H1 (cell line): Measurements from ENCODE around the gene HOXA11. TPM values are rescaled to one million over a fixed set of nuclear protein-coding genes. Genes with fewer than 3 reads are reported as not detected.

Source experiments
- CTCF ChIA-PET: fragments of 300-600 bp; sonication (Branson Sonifier 250); formaldehyde crosslinking; loops from one replicate; lab custom pipeline; 2021; ENCODE audit not compliant: partially characterized antibody; lab: Charles Lee
- POLR2A ChIA-PET: fragments of 300-600 bp; sonication (Branson Sonifier 250); formaldehyde crosslinking; loops from one replicate; lab custom pipeline; 2021; ENCODE audit warnings: inconsistent platforms; ENCODE audit not compliant: partially characterized antibody; lab: Charles Lee
- DNase-seq, 2 experiments: peaks; one replicate each; pipeline versions ENCODE4 v3.0.0 to v3.0.0-alpha.2; 2010 to 2022; ENCODE audit warnings: low spot score in 2 of 2, low read depth in 1 of 2, mixed read lengths in 1 of 2
- FAIRE-seq: peaks from 2 replicates; lab custom pipeline; 2011; peaks lifted over from hg19 to GRCh38; lab: Jason Lieb, UNC
- H2AFZ ChIP-seq: 2 replicates; pipeline ENCODE4 v1.8.1; 2012; ENCODE audit warnings: low read length, inconsistent platforms
- H2AK5ac ChIP-seq: 2 replicates; pipeline ENCODE4 v1.6.1; 2013; ENCODE audit warnings: low read depth, low read length
- H2BK120ac ChIP-seq: replicated peaks from 2 replicates; pipeline ENCODE3; 2013; ENCODE audit warnings: low read depth, low read length, inconsistent platforms
- H2BK12ac ChIP-seq: 2 replicates; pipeline ENCODE4 v1.6.1; 2013; ENCODE audit warnings: low read depth, low read length
- H2BK15ac ChIP-seq: 2 replicates; pipeline ENCODE4 v1.6.1; 2013; ENCODE audit warnings: low read length
- H2BK20ac ChIP-seq: 2 replicates; pipeline ENCODE4 v1.6.1; 2013; ENCODE audit warnings: low read length
- H2BK5ac ChIP-seq: 2 replicates; pipeline ENCODE4 v1.6.1; 2013; ENCODE audit warnings: low read depth, low read length
- H3K14ac ChIP-seq: 2 replicates; pipeline ENCODE4 v1.6.1; 2013; ENCODE audit warnings: inconsistent platforms; ENCODE audit not compliant: insufficient read length
- H3K18ac ChIP-seq: 2 replicates; pipeline ENCODE4 v1.6.1; 2013; ENCODE audit warnings: low read length; ENCODE audit errors: extremely low read depth
- H3K23ac ChIP-seq: 2 replicates; pipeline ENCODE4 v1.6.1; 2013; ENCODE audit warnings: inconsistent platforms; ENCODE audit not compliant: insufficient read length
- H3K23me2 ChIP-seq: 2 replicates; pipeline ENCODE4 v1.6.1; 2013; ENCODE audit warnings: low read depth, low read length
- H3K27ac ChIP-seq: 2 replicates; pipeline ENCODE4 v1.6.1; 2011; ENCODE audit warnings: low read depth, low read length, inconsistent platforms
- H3K27me3 ChIP-seq, 4 experiments: replicated peaks in 1 of 4; 1 replicate in 1 of 4; 2 replicates in 3 of 4; pipeline versions ENCODE4 v1.6.1 to v1.8.1; 2011 to 2013; ENCODE audit warnings: low read length in 3 of 4, mild to moderate bottlenecking in 3 of 4, inconsistent platforms in 2 of 4, mixed read lengths in 2 of 4, moderate library complexity in 1 of 4; ENCODE audit not compliant: control insufficient read depth in 3 of 4, insufficient read depth in 3 of 4; ENCODE audit errors: extremely low read depth in 1 of 4
- H3K36me3 ChIP-seq, 4 experiments: 2 replicates each; pipeline versions ENCODE4 v1.6.1 to v1.8.1; 2011 to 2013; ENCODE audit warnings: mild to moderate bottlenecking in 4 of 4, low read length in 3 of 4, moderate library complexity in 2 of 4, control low read depth in 1 of 4, inconsistent platforms in 1 of 4; ENCODE audit not compliant: insufficient read depth in 4 of 4, control insufficient read depth in 2 of 4
- H3K4ac ChIP-seq: replicated peaks from 2 replicates; pipeline ENCODE3; 2013; ENCODE audit warnings: low read length, low read depth, mixed read lengths, inconsistent platforms; ENCODE audit not compliant: insufficient read length
- H3K4me1 ChIP-seq, 4 experiments: replicated peaks in 1 of 4; 1 replicate in 1 of 4; 2 replicates in 3 of 4; pipeline versions ENCODE4 v1.6.1 to v1.8.1; 2011 to 2013; ENCODE audit warnings: low read length in 3 of 4, inconsistent platforms in 2 of 4, mixed read lengths in 1 of 4; ENCODE audit not compliant: insufficient read depth in 4 of 4, control insufficient read depth in 3 of 4
- H3K4me2 ChIP-seq, 2 experiments: 2 replicates each; pipeline versions ENCODE4 v1.6.1 to v1.8.1; 2011 to 2013; ENCODE audit warnings: low read depth in 2 of 2, low read length in 2 of 2, control low read depth in 1 of 2, inconsistent platforms in 1 of 2, mild to moderate bottlenecking in 1 of 2; ENCODE audit not compliant: insufficient read depth in 1 of 2
- H3K4me3 ChIP-seq, 4 experiments: fragments of 200-600, 300-600 bp in 1 of 4; sonication (generic), shearing (Covaris generic), sonication (Bioruptor Twin) in 1 of 4; 2 replicates each; pipeline versions ENCODE4 v1.5.1 to v1.8.1; 2011 to 2016; ENCODE audit warnings: low read length in 4 of 4, low read depth in 3 of 4, control low read depth in 2 of 4, inconsistent platforms in 2 of 4, mild to moderate bottlenecking in 2 of 4, mixed read lengths in 1 of 4, moderate library complexity in 1 of 4; ENCODE audit not compliant: insufficient read depth in 2 of 4; ENCODE audit errors: extremely low read depth in 1 of 4
- H3K56ac ChIP-seq: replicated peaks from 2 replicates; pipeline ENCODE3; 2013; ENCODE audit warnings: low read depth, mild to moderate bottlenecking, mixed read lengths, low read length, inconsistent platforms; ENCODE audit not compliant: insufficient read length
- H3K79me1 ChIP-seq: 2 replicates; pipeline ENCODE4 v1.6.1; 2013; ENCODE audit warnings: low read depth, low read length, control low read depth
- H3K79me2 ChIP-seq, 2 experiments: 2 replicates each; pipeline versions ENCODE4 v1.6.1 to v1.8.1; 2012 to 2013; ENCODE audit warnings: low read length in 2 of 2, mild to moderate bottlenecking in 2 of 2, inconsistent platforms in 1 of 2; ENCODE audit not compliant: insufficient read depth in 2 of 2, control insufficient read depth in 1 of 2
- H3K9ac ChIP-seq, 4 experiments: replicated peaks in 1 of 4; 1 replicate in 1 of 4; 2 replicates in 3 of 4; pipeline versions ENCODE4 v1.6.1 to v1.8.1; 2011 to 2013; ENCODE audit warnings: low read depth in 3 of 4, low read length in 3 of 4, control low read depth in 2 of 4, mild to moderate bottlenecking in 2 of 4, moderate library complexity in 2 of 4, inconsistent platforms in 1 of 4; ENCODE audit errors: extremely low read depth in 1 of 4
- H3K9me3 ChIP-seq, 2 experiments: 2 replicates each; pipeline versions ENCODE4 v1.6.1 to v1.8.1; 2012 to 2013; ENCODE audit warnings: mild to moderate bottlenecking in 2 of 2, moderate library complexity in 2 of 2, control low read depth in 1 of 2, inconsistent platforms in 1 of 2, low read depth in 1 of 2, low read length in 1 of 2, mixed read lengths in 1 of 2; ENCODE audit not compliant: insufficient read depth in 2 of 2
- H4K20me1 ChIP-seq, 2 experiments: replicated peaks in 1 of 2; 2 replicates each; pipeline versions ENCODE3 to v1.8.1; 2011 to 2013; ENCODE audit warnings: inconsistent platforms in 2 of 2, low read length in 2 of 2, mild to moderate bottlenecking in 1 of 2; ENCODE audit not compliant: insufficient read depth in 2 of 2, control insufficient read depth in 1 of 2
- H4K5ac ChIP-seq: 2 replicates; pipeline ENCODE4 v1.6.1; 2013; ENCODE audit warnings: low read length, low read depth, mixed read lengths, inconsistent platforms; ENCODE audit not compliant: insufficient read length
- H4K8ac ChIP-seq: 2 replicates; pipeline ENCODE4 v1.8.0; 2013; ENCODE audit warnings: mild to moderate bottlenecking, moderate library complexity, low read length, inconsistent platforms; ENCODE audit not compliant: insufficient read depth; ENCODE audit errors: extremely low read depth
- H4K91ac ChIP-seq: replicated peaks from 2 replicates; pipeline ENCODE3; 2013; ENCODE audit warnings: low read length, mixed read lengths, inconsistent platforms; ENCODE audit not compliant: insufficient read length
- BRCA1 ChIP-seq: IDR thresholded peaks from 2 replicates; pipeline ENCODE4 v1.6.1; 2012; ENCODE audit warnings: low read depth, low read length, improper control_type of control experiment
- CEBPB ChIP-seq: IDR thresholded peaks from 2 replicates; pipeline ENCODE4 v1.6.1; 2012; ENCODE audit warnings: low read depth, low read length
- EGR1 ChIP-seq: IDR thresholded peaks from 2 replicates; pipeline ENCODE4 v1.6.1; 2011; ENCODE audit warnings: low read depth, low read length, borderline replicate concordance
- EP300 ChIP-seq, 2 experiments: IDR thresholded peaks; 1 replicate in 1 of 2; 2 replicates in 1 of 2; pipeline ENCODE4 v1.6.1; 2011 to 2012; ENCODE audit warnings: low read depth in 2 of 2, low read length in 2 of 2, mild to moderate bottlenecking in 2 of 2, borderline replicate concordance in 1 of 2, inconsistent platforms in 1 of 2, moderate library complexity in 1 of 2
- EZH2 ChIP-seq: fragments of 200-600 bp; sonication (generic); IDR thresholded peaks from 2 replicates; pipeline ENCODE4 v1.7.1; 2012; ENCODE audit warnings: low read depth, mild to moderate bottlenecking, moderate library complexity, low read length, inconsistent platforms; ENCODE audit not compliant: severe bottlenecking
- NRF1 ChIP-seq: IDR thresholded peaks from 2 replicates; pipeline ENCODE4 v1.6.1; 2011; ENCODE audit warnings: mild to moderate bottlenecking, low read depth, low read length, improper control_type of control experiment
- PHF8 ChIP-seq: fragments of 200-600 bp; sonication (generic); conservative IDR thresholded peaks from 2 replicates; pipeline ENCODE4 v1.7.1; 2012; ENCODE audit warnings: low read depth, mild to moderate bottlenecking, inconsistent platforms, low read length, moderate library complexity
- POLR2A ChIP-seq, 2 experiments: IDR thresholded peaks; 1 replicate in 1 of 2; 2 replicates in 1 of 2; pipeline ENCODE4 v1.6.1; 2011; ENCODE audit warnings: low read depth in 2 of 2, low read length in 2 of 2, mild to moderate bottlenecking in 2 of 2; ENCODE audit errors: control extremely low read depth in 1 of 2
- RAD21 ChIP-seq, 2 experiments: IDR thresholded peaks in 1 of 2; conservative IDR thresholded peaks in 1 of 2; 2 replicates each; pipeline ENCODE4 v1.6.1; 2011; ENCODE audit warnings: low read depth in 2 of 2, low read length in 2 of 2, improper control_type of control experiment in 1 of 2, inconsistent platforms in 1 of 2, mild to moderate bottlenecking in 1 of 2, moderate library complexity in 1 of 2
- SP4 ChIP-seq: IDR thresholded peaks from 2 replicates; pipeline ENCODE4 v1.6.1; 2012; ENCODE audit warnings: low read length, inconsistent platforms
- SRF ChIP-seq: IDR thresholded peaks from 2 replicates; pipeline ENCODE4 v1.6.1; 2011; ENCODE audit warnings: mild to moderate bottlenecking, low read depth, low read length, moderate library complexity
- TEAD4 ChIP-seq: IDR thresholded peaks from 2 replicates; pipeline ENCODE4 v1.6.1; 2012; ENCODE audit warnings: low read depth, low read length, inconsistent platforms, mixed read lengths
- WGBS, 2 experiments: shearing (Covaris generic) in 1 of 2; methylation state at CpG; one replicate each; pipeline versions ENCODE4 v1.1.6 to v1.1.7; 2013 to 2015; ENCODE audit warnings: low lambda C conversion rate in 2 of 2, mixed read lengths in 2 of 2, inconsistent platforms in 1 of 2, low coverage in 1 of 2, missing lambda C conversion rate in 1 of 2; ENCODE audit not compliant: insufficient replicate concordance in 2 of 2, insufficient coverage in 1 of 2, insufficient read length in 1 of 2; ENCODE audit errors: extremely low coverage in 1 of 2, missing lambda C conversion rate in 1 of 2; 5-methylcytosine and 5-hydroxymethylcytosine counted together
- polyA plus RNA-seq, 7 experiments: library from polyadenylated mRNA; depleted of rRNA in 3 of 7; stranded (reverse) in 5 of 7; unstranded in 2 of 7; fragments of >200 nt in 5 of 7; fragments of 200-250 nt in 2 of 7; gene quantifications; 1 replicate in 5 of 7; 2 replicates in 1 of 7; 4 replicates in 1 of 7; pipeline versions ENCODE4 v1.2.1 to v1.2.3, GENCODE V29; 2011 to 2013; ENCODE audit warnings: missing spikeins in 2 of 7, mixed read lengths in 2 of 7
- total RNA-seq: library from RNA; stranded (reverse); fragmentation: NEBNext Ultra II Directional; extraction: Animal tissue kit (Norgen Biotek cat#: 25700); gene quantifications from 2 replicates; pipeline ENCODE4 v1.2.1, GENCODE V29; 2021
- TF ChIP-seq, protein P1 (sequence below): IDR thresholded peaks from 2 replicates; pipeline ENCODE4 v1.6.1; 2012; ENCODE audit warnings: inconsistent platforms

Gene HOXA11
- total and polyA plus RNA-seq, 2 of the 8 experiments (the other 6 are each of a cell fraction or from before 2014, with no cell fraction given), result not detected

DNA sequence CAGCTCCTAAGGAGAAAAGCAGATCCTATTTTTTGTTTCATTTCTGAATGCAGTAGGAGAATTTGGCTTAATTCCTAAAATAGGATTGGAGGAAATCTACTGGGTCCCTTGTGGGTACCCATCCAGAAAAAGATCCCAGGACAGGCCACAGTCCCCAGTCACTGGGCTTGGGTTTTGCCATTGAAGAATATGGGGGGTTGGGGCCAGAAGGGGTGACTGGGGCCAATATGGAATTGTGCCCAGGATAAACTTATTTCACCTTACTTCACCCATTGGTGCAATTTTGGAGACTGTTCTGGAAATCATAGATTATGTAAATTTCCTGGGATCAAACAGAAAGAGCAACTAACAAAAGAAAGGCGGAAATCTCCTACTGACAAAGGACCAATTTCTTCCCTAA, 46.6 kb downstream of the HOXA11 start:
- Histone ChIP-seq H2BK5ac (no peak overlapping the region), H3K18ac (no peak overlapping the region), H3K4me3 (no peak overlapping the region), H3K56ac (no peak overlapping the region), H3K36me3 (peaks cover 0 to 10% (median 0%) of the 10 kb centered on the region in 4 experiments; a peak in 1 of 8 replicates), H3K27me3 (peaks cover 98 to 100% (median 100%) of the 10 kb centered on the region in 4 experiments), H2BK20ac (no peak overlapping the region), H3K27ac (no peak overlapping the region), H3K9me3 (no peaks in the 10 kb centered on the region), H3K14ac (no peak overlapping the region), H2BK120ac (no peak overlapping the region), H2BK12ac (no peak overlapping the region), H3K79me2 (no peaks in the 10 kb centered on the region), H3K4me1 (peaks cover 0 to 6% (median 3%) of the 10 kb centered on the region in 4 experiments; a peak in 4 of 7 replicates), H2AK5ac (no peak overlapping the region), H2BK15ac (no peak overlapping the region)
- FAIRE-seq, result no peak
- POLR2A ChIA-PET, result no interaction called here
- 36% methylated on average over 1 of the region's 1 CpG; no CpG with 5 or more reads in 1 of the 2 experiments for WGBS, 2 experiments
- CTCF ChIA-PET, result no interaction called here
- no peak for DNase-seq
- TF ChIP-seq, protein P1, sequence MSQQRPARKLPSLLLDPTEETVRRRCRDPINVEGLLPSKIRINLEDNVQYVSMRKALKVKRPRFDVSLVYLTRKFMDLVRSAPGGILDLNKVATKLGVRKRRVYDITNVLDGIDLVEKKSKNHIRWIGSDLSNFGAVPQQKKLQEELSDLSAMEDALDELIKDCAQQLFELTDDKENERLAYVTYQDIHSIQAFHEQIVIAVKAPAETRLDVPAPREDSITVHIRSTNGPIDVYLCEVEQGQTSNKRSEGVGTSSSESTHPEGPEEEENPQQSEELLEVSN, result no peak
- TF ChIP-seq RAD21 (IDR thresholded peaks at IDR 0.05 in 1 of 2, conservative IDR thresholded peaks at IDR 0.05 in 1 of 2; ENCODE audit: low read depth in 2 of 2, low read length in 2 of 2) (no peak), EZH2 (no peak), NRF1 (no peak), TEAD4 (no peak), POLR2A (IDR thresholded peaks at IDR 0.05; ENCODE audit: control extremely low read depth in 1 of 2, low read depth in 2 of 2, low read length in 2 of 2) (no peak), SRF (no peak), EP300 (IDR thresholded peaks at IDR 0.05; ENCODE audit: borderline replicate concordance in 1 of 2, low read depth in 2 of 2, low read length in 2 of 2) (no peak), PHF8 (no peak), EGR1 (no peak), BRCA1 (no peak), CEBPB (no peak), SP4 (no peak)
- TF ChIP-seq, all 59 proteins: peak for 0
- Histone ChIP-seq H3K4me2 (no peak overlapping the region), H3K23me2 (peaks cover 8% of the 10 kb centered on the region), H3K23ac (no peak overlapping the region), H4K5ac (no peak overlapping the region), H2AFZ (no peak overlapping the region), H4K8ac (no peak overlapping the region), H3K79me1 (no peaks in the 10 kb centered on the region), H4K20me1 (peaks cover 18 to 21% of the 10 kb centered on the region in 2 experiments), H4K91ac (no peak overlapping the region), H3K9ac (no peak overlapping the region), H3K4ac (no peak overlapping the region)
